Fibroblast of skin of back (primary cell): ENCODE data around the gene LRRC8B. TPM values are rescaled to one million over a fixed set of nuclear protein-coding genes. Genes with fewer than 3 reads are reported as not detected.
A peak's percentile ranks its signal among the peaks of the same experiment; 100 is the strongest.
"Not testable (repeated sequence)": the region's sequence is repeated elsewhere in the genome, so short reads cannot be mapped to it uniquely, and the experiment has no call there.

Experiments used
- DNase-seq: peaks from one replicate; pipeline ENCODE4 v3.0.0-alpha.2; 2013
- polyA plus RNA-seq, 2 experiments: library from polyadenylated mRNA; unstranded; fragments of 120-200 nt; gene quantifications; one replicate each; pipeline ENCODE4 v1.2.1, GENCODE V29; 2013; ENCODE audit not compliant: insufficient read length in 2 of 2

LRRC8B gene
- 1.3 TPM for polyA plus RNA-seq (2013, experiment 1 of 2; ENCODE audit: insufficient read length)
- 1.1 TPM for polyA plus RNA-seq (2013, experiment 2 of 2; ENCODE audit: insufficient read length)

DNA sequence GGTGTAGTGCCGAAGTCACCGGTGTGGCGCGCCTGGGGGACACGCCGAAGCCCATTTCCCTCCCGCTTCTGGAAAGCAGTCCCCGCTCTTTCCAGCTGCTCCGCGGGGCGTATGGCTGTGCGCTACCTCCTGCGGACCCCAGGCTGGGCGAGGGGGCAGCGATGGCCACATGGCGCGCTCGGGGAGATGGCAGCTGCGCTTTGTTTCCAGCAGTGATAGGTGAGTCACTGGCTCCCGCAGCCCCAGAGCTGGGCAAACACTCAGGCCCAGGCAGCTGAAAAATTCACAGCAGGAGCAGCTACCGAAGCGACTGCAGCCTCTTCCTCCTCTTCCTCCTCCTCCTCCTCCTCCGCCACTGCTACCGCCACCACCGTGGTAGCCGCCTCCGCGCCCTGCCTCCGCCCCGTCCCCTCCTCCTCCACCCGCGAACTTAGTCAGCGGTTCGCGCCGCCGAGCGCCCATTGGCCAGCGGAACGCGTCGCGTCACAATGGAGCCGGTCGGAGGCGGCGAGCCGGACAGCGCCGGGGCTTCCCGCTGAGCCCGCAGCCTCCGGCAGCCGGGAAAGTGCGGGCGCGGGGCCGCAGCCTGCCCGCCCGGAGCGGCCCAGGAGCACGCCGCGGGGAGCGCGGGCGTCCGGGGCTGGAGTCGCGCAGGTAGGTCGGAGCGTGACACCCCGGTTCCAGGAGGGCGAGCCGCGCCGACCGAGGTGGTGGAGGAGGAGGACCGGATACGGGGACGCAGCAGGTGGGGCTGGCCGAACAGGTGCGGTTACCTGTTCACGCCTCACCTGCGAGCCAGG, at the start of gene LRRC8B:
Gene LRRC8B (plus strand): TSS at position 461 of the 800 bp plus-strand sequence. CDS start 57,822 bp downstream, outside the sequence.
- DNase-seq = peak; percentile 85

- DNase-seq = no peak
Measured at GRCh38 chr1:89475269-89475668, 49.4 kb upstream of the LRRC8B start.

DNA sequence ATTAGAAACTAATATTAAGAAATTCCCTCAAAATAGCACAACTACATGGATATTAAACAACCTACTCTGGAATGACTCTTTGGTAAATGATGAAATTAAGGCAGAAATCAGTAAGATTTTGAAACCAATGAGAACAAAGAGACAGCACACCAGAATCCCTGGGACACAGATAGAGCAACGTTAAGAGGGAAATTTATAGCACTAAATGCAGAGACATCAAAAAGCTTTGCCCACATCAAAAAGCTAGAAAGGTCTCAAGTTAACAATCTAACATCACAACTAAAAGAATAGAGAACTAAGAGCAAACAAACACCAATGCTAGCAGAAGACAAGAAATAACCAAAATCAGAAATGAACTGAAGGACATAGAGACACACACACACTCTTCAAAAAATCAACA, 48.6 kb upstream of the LRRC8B start:
- DNase-seq = no peak

- DNase-seq = peak; percentile 72
Measured at GRCh38 chr1:89483010-89483756, 41.4 kb upstream of the LRRC8B start.

GRCh38 chr1:89483757-89484077, 40.9 kb upstream of the LRRC8B start:
- no peak for DNase-seq

- no peak for DNase-seq
Measured at GRCh38 chr1:89484092-89485038, 40.3 kb upstream of the LRRC8B start.

DNA sequence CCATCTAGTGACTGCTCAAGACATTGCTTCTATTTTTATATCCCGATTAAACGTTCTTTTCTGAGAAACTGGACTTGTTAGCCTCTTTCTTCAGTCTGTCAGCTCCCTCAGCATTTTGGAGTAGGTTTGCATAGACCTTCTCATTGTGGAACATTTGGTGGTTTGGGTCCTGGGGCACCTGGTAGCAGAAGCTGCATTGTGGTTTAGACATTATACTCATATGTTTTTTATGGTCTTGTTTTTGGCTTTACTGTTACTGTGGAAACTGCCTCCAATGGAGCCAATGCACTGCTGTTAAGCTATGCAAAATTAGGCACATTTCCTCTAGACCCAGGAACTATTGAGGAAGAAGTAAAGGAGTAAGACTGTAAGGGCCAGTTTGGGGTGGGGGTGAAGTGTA, 36.7 kb upstream of the LRRC8B start:
- DNase-seq = no peak

DNA sequence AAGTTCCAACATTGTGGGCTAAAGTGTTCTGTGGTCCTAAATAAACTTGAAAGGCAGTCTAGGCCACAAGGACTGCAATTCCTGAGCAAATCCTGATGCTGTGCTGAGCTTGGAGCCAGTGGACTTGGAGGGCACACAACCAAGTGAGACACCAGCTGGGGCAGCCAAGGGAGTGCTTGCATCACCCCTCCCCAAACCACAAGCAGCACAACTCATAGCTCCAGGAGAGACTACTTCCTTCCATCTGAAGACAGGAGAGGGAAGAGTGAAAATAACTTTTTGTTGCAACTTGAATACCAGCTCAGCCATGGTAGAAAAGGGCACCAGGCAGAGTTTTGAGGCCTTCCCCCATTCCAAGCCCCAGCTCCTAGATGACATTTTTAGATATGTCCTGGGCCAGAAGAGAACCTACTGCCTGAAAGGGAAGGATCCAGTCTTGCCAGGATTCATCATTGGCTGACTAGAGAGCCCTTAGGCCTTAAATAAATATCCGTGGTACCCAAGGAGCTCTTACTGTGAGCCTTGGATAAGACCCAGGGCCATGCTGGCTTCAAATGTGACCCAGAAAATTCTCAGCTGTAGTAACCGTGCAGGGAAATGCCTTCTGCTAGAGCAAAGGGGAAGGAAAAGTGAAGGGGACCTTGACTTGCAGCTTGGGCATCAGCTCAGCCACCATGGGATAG, 35.4 kb upstream of the LRRC8B start:
- DNase-seq = peak; percentile 34

DNA sequence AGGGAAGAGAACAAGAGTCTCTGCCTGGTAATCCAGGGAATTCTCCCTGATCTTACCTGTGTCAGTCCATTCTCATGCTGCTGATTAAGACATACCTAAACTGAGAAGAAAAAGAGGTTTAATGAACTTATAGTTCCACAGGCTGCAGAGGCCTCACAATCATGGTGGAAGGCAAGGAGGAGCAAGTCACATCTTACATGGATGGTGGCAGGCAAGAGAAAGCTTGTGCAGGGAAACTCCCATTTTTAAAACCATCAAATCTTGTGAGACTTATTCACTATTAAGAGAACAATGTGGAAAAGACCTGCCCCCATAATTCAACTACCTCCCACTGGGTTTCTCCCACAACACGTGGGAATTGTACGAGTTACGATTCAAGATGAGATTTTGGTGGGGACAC, 34.2 kb upstream of the LRRC8B start:
- no peak for DNase-seq

GRCh38 chr1:89499320-89499719, 25.3 kb upstream of the LRRC8B start:
- DNase-seq = no peak

DNA sequence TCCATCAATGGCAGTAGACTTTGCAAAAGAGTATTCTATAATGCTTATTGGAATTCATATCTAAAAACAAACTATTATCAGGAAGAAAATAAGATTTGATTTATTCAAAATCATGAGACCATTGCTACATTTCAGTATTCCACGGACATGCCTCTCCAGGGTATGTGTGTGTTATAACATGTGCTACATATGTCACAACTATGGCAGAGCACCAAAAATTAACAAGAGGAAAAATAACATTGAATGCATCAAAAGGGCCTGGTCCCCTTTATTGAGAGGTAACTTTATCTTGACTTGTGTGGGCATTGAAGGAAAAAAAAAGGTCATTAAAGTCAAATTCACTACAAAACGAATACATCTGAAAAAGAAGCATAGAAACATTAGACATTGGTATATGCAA, 22.6 kb upstream of the LRRC8B start:
- DNase-seq = no peak

DNA sequence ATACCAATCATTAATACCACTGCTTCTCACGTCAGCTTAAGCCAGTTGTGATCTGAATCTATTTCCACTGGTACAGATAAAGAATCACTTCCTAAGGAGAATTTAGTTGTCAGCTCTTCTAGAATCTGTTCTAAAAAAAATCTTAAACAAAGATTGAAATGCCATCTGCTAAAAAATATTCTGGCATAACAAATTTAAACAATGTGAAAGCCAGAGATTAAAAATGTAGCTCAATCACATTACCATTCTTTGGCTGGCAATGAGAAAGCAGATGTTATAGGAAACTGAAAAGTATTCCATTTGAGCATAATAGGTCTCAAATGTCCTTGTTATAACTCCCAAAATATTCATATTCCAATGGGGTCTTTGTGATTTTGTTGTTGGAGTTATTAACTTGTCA, 21.7 kb upstream of the LRRC8B start:
- DNase-seq = no peak

DNA sequence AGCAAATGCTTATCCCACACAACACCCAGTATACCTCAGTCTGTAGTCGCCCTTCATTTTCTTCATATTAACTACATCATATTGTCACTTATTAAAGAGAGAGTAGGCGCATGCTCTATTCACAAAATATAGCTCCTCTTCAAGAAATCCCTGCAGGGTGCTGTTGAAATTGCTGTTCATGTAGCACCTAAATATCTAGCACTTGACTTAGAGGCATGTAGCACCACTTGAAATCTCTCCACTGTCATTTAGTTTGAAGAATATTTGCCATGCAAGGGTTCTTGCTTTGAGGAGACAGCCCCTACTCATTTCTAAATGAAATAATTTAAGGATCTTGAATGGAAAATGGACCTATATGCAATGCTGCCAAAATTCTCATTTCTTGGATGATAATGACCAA, 20.9 kb upstream of the LRRC8B start:
- DNase-seq = no peak

GRCh38 chr1:89510061-89510460, 14.6 kb upstream of the LRRC8B start:
- not testable (repeated sequence) for DNase-seq

DNA sequence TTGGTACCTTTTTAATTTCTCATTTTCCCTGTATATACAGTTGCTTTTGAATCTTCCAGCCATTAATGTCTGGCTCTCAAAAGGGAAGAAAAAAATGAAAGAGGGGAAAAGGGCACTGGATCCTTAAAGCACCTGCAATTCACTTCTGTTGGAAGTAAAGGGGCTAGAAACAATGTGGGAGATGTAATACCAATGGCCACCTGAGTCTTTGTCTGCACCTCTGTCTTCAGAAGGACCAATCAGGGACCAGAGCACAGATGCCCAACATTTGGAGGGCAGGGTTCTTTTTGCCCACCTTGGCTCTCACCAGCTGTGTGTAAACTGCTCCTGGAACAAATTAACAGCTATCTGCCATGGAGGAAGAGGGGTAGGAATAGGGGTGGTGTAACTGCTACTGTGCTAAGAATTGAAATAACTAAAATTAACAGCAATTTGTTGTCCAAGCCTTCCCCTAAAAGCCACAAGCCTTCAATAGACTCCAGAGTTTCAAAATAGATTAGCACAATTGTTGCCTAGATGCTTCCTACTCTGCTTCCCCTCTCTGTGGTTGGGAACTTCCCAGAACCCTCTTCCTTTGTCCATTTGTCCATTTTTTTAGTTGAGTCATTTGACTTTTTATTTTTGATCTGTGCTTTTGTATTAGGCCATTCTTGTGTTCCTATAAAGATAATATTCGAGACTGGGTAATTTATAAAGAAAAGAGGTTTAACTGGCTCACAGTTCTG, 11.5 kb upstream of the LRRC8B start:
- DNase-seq = no peak

- peak; percentile 85 for DNase-seq
Measured at GRCh38 chr1:89516055-89516454, 8.6 kb upstream of the LRRC8B start.

DNA sequence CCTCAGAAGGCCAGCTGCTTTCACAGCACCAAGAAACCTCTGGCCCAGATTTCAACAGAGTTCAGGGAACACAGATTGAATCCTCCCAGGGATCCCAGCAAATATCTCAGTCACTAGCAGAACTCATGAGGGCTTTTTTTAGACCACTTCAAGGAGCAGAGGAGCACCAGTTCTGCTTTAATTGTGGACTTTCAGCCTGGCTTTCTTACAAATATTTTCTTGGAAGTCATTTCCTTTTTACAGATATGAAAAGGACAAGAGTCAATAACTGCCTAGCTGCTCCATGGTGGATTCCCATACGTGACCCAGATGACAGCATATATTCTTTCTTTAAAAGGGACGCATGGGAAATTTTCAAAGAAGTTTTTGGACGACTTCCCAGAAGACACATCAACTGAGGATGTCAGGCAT, 6.4 kb upstream of the LRRC8B start:
- peak; percentile 85 for DNase-seq

GRCh38 chr1:89519779-89520358, 4.8 kb upstream of the LRRC8B start:
- peak; percentile 25 for DNase-seq

DNA sequence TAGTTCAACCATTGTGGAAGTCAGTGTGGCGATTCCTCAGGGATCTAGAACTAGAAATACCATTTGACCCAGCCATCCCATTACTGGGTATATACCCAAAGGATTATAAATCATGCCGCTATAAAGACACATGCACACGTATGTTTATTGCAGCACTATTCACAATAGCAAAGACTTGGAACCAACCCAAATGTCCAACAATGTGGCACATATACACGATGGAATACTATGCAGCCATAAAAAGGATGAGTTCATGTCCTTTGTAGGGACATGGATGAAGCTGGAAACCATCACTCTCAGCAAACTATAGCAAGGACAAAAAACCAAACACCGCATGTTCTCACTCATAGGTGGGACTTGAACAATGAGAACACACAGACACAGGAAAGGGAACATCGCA, 2.7 kb upstream of the LRRC8B start:
- DNase-seq = not testable (repeated sequence)

DNA sequence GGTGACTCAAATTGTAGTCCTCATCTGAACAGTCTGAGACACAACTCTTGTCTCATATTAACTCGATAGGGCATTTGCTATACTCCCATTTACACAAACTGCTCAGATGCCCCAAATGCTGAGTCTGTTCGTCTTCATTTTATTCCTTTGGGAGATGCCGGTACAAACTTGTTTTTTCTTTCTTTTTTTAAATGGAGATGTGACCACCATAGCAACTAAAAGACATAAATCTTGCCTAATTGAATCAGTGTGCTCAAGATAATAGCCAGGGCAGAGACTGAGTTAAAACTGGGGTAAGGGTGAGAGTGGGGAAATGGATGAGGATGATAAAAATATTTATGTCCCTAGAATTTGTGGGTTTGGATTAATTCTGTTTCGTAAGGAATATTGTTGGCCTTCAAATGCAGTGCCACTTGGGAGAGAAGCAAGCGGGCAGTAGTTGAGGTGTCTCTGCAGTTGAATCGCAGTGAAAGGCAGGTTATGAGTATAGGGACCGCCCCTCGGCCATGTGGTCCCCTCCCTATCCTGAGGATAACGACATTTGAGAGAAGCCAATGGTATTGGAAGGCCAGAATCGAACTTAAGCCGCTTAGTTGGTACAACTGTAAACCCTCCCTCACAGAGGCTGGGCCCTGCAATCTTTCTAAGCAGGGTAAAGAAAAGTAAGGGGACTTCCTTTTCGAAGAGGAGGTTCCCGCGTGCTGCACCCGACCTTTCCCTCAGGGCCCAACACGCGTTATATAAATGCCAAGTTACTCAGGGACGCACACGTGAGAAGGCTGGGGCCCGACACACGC, 859 bp upstream of the LRRC8B start:
- no peak for DNase-seq
